K562 (cell line): ENCODE data around the gene AIG1. TPM values are rescaled to one million over a fixed set of nuclear protein-coding genes. Genes with fewer than 3 reads are reported as not detected.
A peak's percentile ranks its signal among the peaks of the same experiment; 100 is the strongest.

Experiments
- ATAC-seq: fragments of 200-7000 bp; cut with Tn5 transposase; 3 replicates; pipeline ENCODE4 v1.9.1; 2020; ENCODE audit warnings: moderate library complexity
- BruUV-seq: library from RNA; stranded (reverse); fragments of 400-500 nt; replicated peaks from 2 replicates; lab custom pipeline; 2021; lab: Mats Ljungman, UMichigan
- CTCF ChIA-PET: fragments of 300-600 bp; formaldehyde crosslinking; extraction: SDS; loops from one replicate; lab custom pipeline; 2021; ENCODE audit warnings: low intra/inter-chr PET ratio; lab: Yijun Ruan, JAX
- POLR2A ChIA-PET: fragments of 300-600, 350-650 bp; sonication (Branson Sonifier 250); formaldehyde crosslinking; extraction: SDS; loops from one replicate; lab custom pipeline; 2021; ENCODE audit warnings: antibody characterized with exemption, inconsistent platforms; lab: Yijun Ruan, JAX
- DNase-seq, 4 experiments: peaks; one replicate each; pipeline versions ENCODE4 v3.0.0 to v3.0.0-alpha.2; 2011 to 2018; ENCODE audit warnings: low spot score in 3 of 4, mixed read lengths in 3 of 4; ENCODE audit errors: extremely low read depth in 1 of 4
- FAIRE-seq: peaks from 2 replicates; lab custom pipeline; 2011; peaks lifted over from hg19 to GRCh38; lab: Jason Lieb, UNC
- H2AFZ ChIP-seq: 2 replicates; pipeline ENCODE4 v1.6.0; 2011; ENCODE audit warnings: low read depth, low read length, control low read depth, inconsistent platforms
- H3K27ac ChIP-seq: fragments of 200-600 bp; 3 replicates; pipeline ENCODE4 v1.8.0; 2011; ENCODE audit warnings: low read depth, mild to moderate bottlenecking, control low read depth, inconsistent platforms, low read length, moderate library complexity, mixed read lengths; ENCODE audit errors: extremely low read depth
- H3K27me3 ChIP-seq, 2 experiments: fragments of 300-600 bp in 1 of 2; 2 replicates in 1 of 2; 3 replicates in 1 of 2; pipeline versions ENCODE4 v1.6.0 to v1.8.0; 2011; ENCODE audit warnings: inconsistent platforms in 2 of 2, low read length in 2 of 2, mild to moderate bottlenecking in 1 of 2, mixed read lengths in 1 of 2, moderate library complexity in 1 of 2; ENCODE audit not compliant: control insufficient read depth in 2 of 2, insufficient read depth in 2 of 2
- H3K36me3 ChIP-seq: fragments of 300-600 bp; 3 replicates; pipeline ENCODE4 v1.8.0; 2011; ENCODE audit warnings: mild to moderate bottlenecking, low read length, inconsistent platforms; ENCODE audit not compliant: control insufficient read depth, insufficient read depth
- H3K4me1 ChIP-seq, 2 experiments: fragments of 200-600 bp in 1 of 2; replicated peaks in 1 of 2; 2 replicates in 1 of 2; 3 replicates in 1 of 2; pipeline versions ENCODE4 v1.5.1 to v1.8.0; 2011; ENCODE audit warnings: inconsistent platforms in 2 of 2, low read length in 2 of 2, mild to moderate bottlenecking in 1 of 2, mixed read lengths in 1 of 2, moderate library complexity in 1 of 2; ENCODE audit not compliant: control insufficient read depth in 2 of 2, insufficient read depth in 2 of 2
- H3K4me2 ChIP-seq: 2 replicates; pipeline ENCODE4 v1.6.1; 2011; ENCODE audit warnings: low read length, control low read depth, inconsistent platforms, mixed read lengths; ENCODE audit not compliant: insufficient read depth
- H3K4me3 ChIP-seq: fragments of 200-600 bp; sonication (generic), shearing (Covaris generic); 2 replicates; pipeline ENCODE4 v1.5.1; 2016; ENCODE audit warnings: control low read depth, inconsistent platforms
- H3K79me2 ChIP-seq: fragments of 200-600 bp; 3 replicates; pipeline ENCODE4 v1.8.0; 2011; ENCODE audit warnings: low read length, inconsistent platforms; ENCODE audit not compliant: control insufficient read depth, insufficient read depth
- H3K9ac ChIP-seq, 2 experiments: 2 replicates each; pipeline versions ENCODE4 v1.6.0 to v1.6.1; 2011; ENCODE audit warnings: low read depth in 2 of 2, low read length in 2 of 2, control low read depth in 1 of 2, inconsistent platforms in 1 of 2, mild to moderate bottlenecking in 1 of 2, mixed read lengths in 1 of 2; ENCODE audit not compliant: insufficient read depth in 1 of 2
- H3K9me1 ChIP-seq: one replicate; pipeline ENCODE4 v1.6.0; 2011; ENCODE audit warnings: inconsistent platforms, mild to moderate bottlenecking, low read length, moderate library complexity; ENCODE audit not compliant: control insufficient read depth, insufficient read depth
- H3K9me3 ChIP-seq: replicated peaks from 2 replicates; pipeline ENCODE4 v1.5.1; 2011; ENCODE audit warnings: low read depth, low read length, inconsistent platforms; ENCODE audit not compliant: control insufficient read depth, insufficient read depth
- H4K20me1 ChIP-seq: replicated peaks from 2 replicates; pipeline ENCODE4 v1.6.1; 2011; ENCODE audit warnings: low read length, inconsistent platforms, mixed read lengths; ENCODE audit not compliant: control insufficient read depth, insufficient read depth
- SP1 ChIP-seq: sonication (generic); formaldehyde crosslinking; IDR thresholded peaks from 2 replicates; pipeline ENCODE4 v1.8.1; 2022; ENCODE audit warnings: mild to moderate bottlenecking, missing genetic modification reagents
- WGBS: fragments of 100-300 bp; shearing (Covaris generic); methylation state at CpG from one replicate; pipeline ENCODE4 v1.1.6; 2016; ENCODE audit warnings: low coverage, mixed read lengths; ENCODE audit not compliant: insufficient coverage; ENCODE audit errors: missing lambda C conversion rate; 5-methylcytosine and 5-hydroxymethylcytosine counted together
- in situ Hi-C: fragments of 300-500 bp; cut with MboI; formaldehyde crosslinking; loops from 4 replicates; pipeline ENCODE4 v1.15.0; 2018; ENCODE audit warnings: inconsistent platforms, mixed read lengths
- intact Hi-C: fragments of 100-400 bp; cut with micrococcal nuclease; formaldehyde crosslinking; loops from 2 replicates; pipeline ENCODE4 v1.14.2; 2022
- polyA plus RNA-seq, 8 experiments: library from polyadenylated mRNA; depleted of rRNA in 4 of 8; stranded (reverse) in 5 of 8; unstranded in 3 of 8; fragments of >200 nt; fragmentation: Nextera tagmentation in 2 of 8; fragmentation: Illumina TruSeq in 1 of 8; extraction: Ambion mirVana in 2 of 8; extraction: Trizol in 1 of 8; gene quantifications; 2 replicates each; pipeline versions ENCODE4 v1.2.1 to v1.2.3, GENCODE V29; 2011 to 2014; ENCODE audit warnings: inconsistent platforms in 1 of 8, missing spikeins in 1 of 8
- total RNA-seq, 7 experiments: library from RNA; depleted of rRNA in 6 of 7; stranded (reverse); fragments of >200 nt in 6 of 7; fragmentation: Illumina TruSeq in 2 of 7; extraction: Trizol in 2 of 7; gene quantifications; 2 replicates each; pipeline versions ENCODE4 v1.2.1 to v1.2.3, GENCODE V29; 2011 to 2021; ENCODE audit warnings: low replicate concordance in 1 of 7
- TF ChIP-seq, protein P1 (sequence below), 2 experiments: IDR thresholded peaks in 1 of 2; conservative IDR thresholded peaks in 1 of 2; 2 replicates each; pipeline ENCODE4 v1.6.1; 2016; ENCODE audit warnings: low read depth in 2 of 2, mild to moderate bottlenecking in 1 of 2, missing compliant biosample characterization in 1 of 2, missing genetic modification characterization in 1 of 2, moderate library complexity in 1 of 2

AIG1 gene
- total and polyA plus RNA-seq, 9 of the 15 experiments (the other 6 are each of a cell fraction or from before 2014, with no cell fraction given) = 74.8 to 333 (median 127) TPM

DNA sequence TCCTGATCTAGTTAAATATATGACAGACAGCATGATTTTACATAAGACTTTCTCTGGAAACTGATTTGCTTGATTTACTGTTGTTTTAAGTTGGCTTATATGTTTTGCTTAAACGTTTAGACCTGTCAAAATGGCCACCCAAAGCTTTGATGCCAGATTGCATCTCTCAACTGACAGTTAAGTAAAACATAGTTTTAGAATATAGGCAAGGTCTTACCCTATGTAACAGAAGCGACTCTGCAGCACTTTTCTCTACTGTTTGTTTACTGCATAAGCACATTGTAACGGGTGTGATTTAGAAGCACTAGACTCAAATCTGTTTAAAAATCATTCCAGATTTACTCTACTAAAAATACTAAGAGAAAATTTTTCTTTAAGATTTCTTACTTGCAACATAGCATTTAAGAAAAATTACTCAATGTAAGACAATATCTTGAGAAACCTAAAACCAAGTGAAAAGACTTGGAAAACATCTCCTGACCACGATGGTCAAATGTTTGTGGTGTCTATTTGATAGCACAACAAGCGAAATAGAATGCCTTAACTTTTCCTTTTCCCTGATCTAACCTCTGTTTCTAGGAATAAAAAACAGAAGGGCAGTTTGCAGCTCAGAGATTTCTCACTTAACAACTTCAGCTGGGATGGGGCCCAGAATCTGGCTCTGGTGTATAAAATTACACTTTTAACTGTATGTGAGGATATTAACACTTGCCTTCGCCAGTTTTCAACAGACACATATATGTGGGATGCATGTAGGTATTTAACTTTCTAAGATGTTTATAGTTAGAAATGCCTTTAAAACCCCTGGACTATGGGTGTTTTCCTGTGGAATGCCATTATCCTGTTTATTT, 47.4 kb downstream of the AIG1 start:
- ChIA-PET POLR2A (interaction anchor here (0.6 to 1.1 kb wide), 2 partner anchors 9 to 280 kb away, joined by 3 read pairs; no protein-coding TSS in a partner anchor), CTCF (no interaction called here)
- Histone ChIP-seq H3K9me1 (no peaks in the 10 kb centered on the region), H3K27ac (peak overlapping the region; percentile 25; the same call in 1 of the 3 replicates), H4K20me1 (no peaks in the 10 kb centered on the region), H3K79me2 (no peaks in the 10 kb centered on the region), H2AFZ (no peak overlapping the region), H3K9ac (no peak overlapping the region), H3K4me1 (no peaks in the 10 kb centered on the region; a peak in 2 of 5 replicates), H3K4me3 (no peak overlapping the region), H3K9me3 (no peaks in the 10 kb centered on the region), H3K36me3 (peaks cover 9% of the 10 kb centered on the region; the same call in 2 of the 3 replicates), H3K4me2 (no peak overlapping the region), H3K27me3 (no peaks in the 10 kb centered on the region)
- WGBS = 38% methylated on average over 6 of the region's 6 CpGs
- TF ChIP-seq, protein P1, sequence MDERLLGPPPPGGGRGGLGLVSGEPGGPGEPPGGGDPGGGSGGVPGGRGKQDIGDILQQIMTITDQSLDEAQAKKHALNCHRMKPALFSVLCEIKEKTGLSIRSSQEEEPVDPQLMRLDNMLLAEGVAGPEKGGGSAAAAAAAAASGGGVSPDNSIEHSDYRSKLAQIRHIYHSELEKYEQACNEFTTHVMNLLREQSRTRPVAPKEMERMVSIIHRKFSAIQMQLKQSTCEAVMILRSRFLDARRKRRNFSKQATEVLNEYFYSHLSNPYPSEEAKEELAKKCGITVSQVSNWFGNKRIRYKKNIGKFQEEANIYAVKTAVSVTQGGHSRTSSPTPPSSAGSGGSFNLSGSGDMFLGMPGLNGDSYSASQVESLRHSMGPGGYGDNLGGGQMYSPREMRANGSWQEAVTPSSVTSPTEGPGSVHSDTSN (CRISPR knock-in tag; IDR thresholded peaks at IDR 0.05; ENCODE audit: low read depth) = no peak
- TF ChIP-seq, protein P1 (tag; conservative IDR thresholded peaks at IDR 0.05; ENCODE audit: low read depth) = 0 out of 2 replicates have a peak, but pooled peaks have one; percentile 28
- TF ChIP-seq SP1 (CRISPR knock-in tag) = no peak
- no peak; the same call in 2 of the 3 replicates for ATAC-seq
- DNase-seq = no peak
- in situ Hi-C loops (no loop called here), intact Hi-C loops (no loop called here)
- no peak for FAIRE-seq
- BruUV-seq = no TSS peak
